Upper lobe of left lung (tissue), 6 donors: ENCODE measurements around the gene VCAM1. TPM values are rescaled to one million over a fixed set of nuclear protein-coding genes. Genes with fewer than 3 reads are reported as not detected.

Experiments
- ATAC-seq, 2 donors: fragments of 200-7000 bp; cut with Tn5 transposase; one replicate each; pipeline ENCODE4 v1.9.1; 2022; ENCODE audit warnings: mild to moderate bottlenecking in 2 of 2, moderate library complexity in 2 of 2; ENCODE audit not compliant: low FRiP score in 2 of 2
- DNase-seq, 2 donors: peaks; one replicate each; pipeline ENCODE4 v3.0.0-alpha.2; 2019 to 2020
- H3K27ac ChIP-seq, 4 donors: fragments of 200-600 bp; sonication (generic); one replicate each; pipeline ENCODE4 v1.5.1; 2016 to 2019
- H3K27me3 ChIP-seq, 4 donors: fragments of 200-600 bp; sonication (generic); one replicate each; pipeline ENCODE4 v1.5.1; 2017 to 2019
- H3K36me3 ChIP-seq, 4 donors: fragments of 200-600 bp; sonication (generic); one replicate each; pipeline ENCODE4 v1.5.1; 2016 to 2019
- H3K4me1 ChIP-seq, 4 donors: fragments of 200-600 bp; sonication (generic); one replicate each; pipeline ENCODE4 v1.5.1; 2018 to 2019
- H3K4me3 ChIP-seq, 4 donors: fragments of 200-600 bp; sonication (generic); one replicate each; pipeline ENCODE4 v1.5.1; 2017 to 2019; ENCODE audit warnings: mild to moderate bottlenecking in 2 of 4, moderate library complexity in 1 of 4
- H3K9me3 ChIP-seq, 4 donors: fragments of 200-600 bp; sonication (generic); one replicate each; pipeline ENCODE4 v1.5.1; 2018 to 2019
- EP300 ChIP-seq, 4 donors: sonication (generic); formaldehyde crosslinking; IDR thresholded peaks; one replicate each; pipeline ENCODE4 v1.5.1; 2017; ENCODE audit warnings: antibody characterized with exemption in 4 of 4, control low read depth in 2 of 4
- POLR2A ChIP-seq, 4 donors: fragments of 450-650 bp; IDR thresholded peaks; one replicate each; pipeline ENCODE4 v1.5.1; 2016 to 2017; ENCODE audit warnings: antibody characterized with exemption in 4 of 4, mild to moderate bottlenecking in 2 of 4
- POLR2AphosphoS5 ChIP-seq, 2 donors: sonication (generic); formaldehyde crosslinking; IDR thresholded peaks; one replicate each; pipeline ENCODE4 v1.5.1; 2017; ENCODE audit warnings: antibody characterized with exemption in 2 of 2
- WGBS, 2 donors: methylation state at CpG; one replicate each; pipeline ENCODE4 v1.1.5; 2017 to 2018; 5-methylcytosine and 5-hydroxymethylcytosine counted together
- total RNA-seq, 6 donors: library from RNA; depleted of rRNA in 4 of 6; stranded (reverse); fragments of >200 nt in 4 of 6; gene quantifications; one replicate each; pipeline versions ENCODE4 v1.1.0 to v1.2.1, GENCODE V29; 2016 to 2021
- TF ChIP-seq, protein P1 (sequence below), 6 experiments: fragments of 450-650 bp in 4 of 6; fragments of 200-600 bp in 2 of 6; sonication (generic) in 2 of 6; IDR thresholded peaks; one replicate each; pipeline ENCODE4 v1.5.1; 2016 to 2019; ENCODE audit warnings: antibody characterized with exemption in 6 of 6
- donor health status: DM: no; HTN: no; CAD: no; lungs with moderate emphysema.
- donor health status: DM: no; HTN: yes; CAD: no; lungs with severe emphysema.

The VCAM1 gene, protein sequence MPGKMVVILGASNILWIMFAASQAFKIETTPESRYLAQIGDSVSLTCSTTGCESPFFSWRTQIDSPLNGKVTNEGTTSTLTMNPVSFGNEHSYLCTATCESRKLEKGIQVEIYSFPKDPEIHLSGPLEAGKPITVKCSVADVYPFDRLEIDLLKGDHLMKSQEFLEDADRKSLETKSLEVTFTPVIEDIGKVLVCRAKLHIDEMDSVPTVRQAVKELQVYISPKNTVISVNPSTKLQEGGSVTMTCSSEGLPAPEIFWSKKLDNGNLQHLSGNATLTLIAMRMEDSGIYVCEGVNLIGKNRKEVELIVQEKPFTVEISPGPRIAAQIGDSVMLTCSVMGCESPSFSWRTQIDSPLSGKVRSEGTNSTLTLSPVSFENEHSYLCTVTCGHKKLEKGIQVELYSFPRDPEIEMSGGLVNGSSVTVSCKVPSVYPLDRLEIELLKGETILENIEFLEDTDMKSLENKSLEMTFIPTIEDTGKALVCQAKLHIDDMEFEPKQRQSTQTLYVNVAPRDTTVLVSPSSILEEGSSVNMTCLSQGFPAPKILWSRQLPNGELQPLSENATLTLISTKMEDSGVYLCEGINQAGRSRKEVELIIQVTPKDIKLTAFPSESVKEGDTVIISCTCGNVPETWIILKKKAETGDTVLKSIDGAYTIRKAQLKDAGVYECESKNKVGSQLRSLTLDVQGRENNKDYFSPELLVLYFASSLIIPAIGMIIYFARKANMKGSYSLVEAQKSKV
- total RNA-seq, result 10 to 100 TPM in 1 of 6 donors, 1 to 10 TPM in 5; 1.0 to 12.5 (median 3.2) TPM

DNA sequence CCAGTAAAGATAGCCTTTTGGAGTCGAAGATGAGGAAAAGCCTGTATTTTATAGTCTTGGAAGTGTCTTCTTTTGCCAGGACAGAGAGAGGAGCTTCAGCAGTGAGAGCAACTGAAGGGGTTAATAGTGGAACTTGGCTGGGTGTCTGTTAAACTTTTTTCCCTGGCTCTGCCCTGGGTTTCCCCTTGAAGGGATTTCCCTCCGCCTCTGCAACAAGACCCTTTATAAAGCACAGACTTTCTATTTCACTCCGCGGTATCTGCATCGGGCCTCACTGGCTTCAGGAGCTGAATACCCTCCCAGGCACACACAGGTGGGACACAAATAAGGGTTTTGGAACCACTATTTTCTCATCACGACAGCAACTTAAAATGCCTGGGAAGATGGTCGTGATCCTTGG is at the start of gene VCAM1:
VCAM1 (plus strand) TSS at position 253 of the 400 bp plus-strand sequence; CDS start at position 372, 119 bp downstream.
- DNase-seq, result no peak
- ATAC-seq, result no peak
- H3K4me1 ChIP-seq, result no peaks in the 10 kb centered on the region
- no peaks in the 10 kb centered on the region for H3K36me3 ChIP-seq
- TF ChIP-seq EP300 (IDR thresholded peaks at IDR 0.05) (no peak), POLR2A (IDR thresholded peaks at IDR 0.05) (no peak), POLR2AphosphoS5 (IDR thresholded peaks at IDR 0.05) (no peak)
- TF ChIP-seq, protein P1, sequence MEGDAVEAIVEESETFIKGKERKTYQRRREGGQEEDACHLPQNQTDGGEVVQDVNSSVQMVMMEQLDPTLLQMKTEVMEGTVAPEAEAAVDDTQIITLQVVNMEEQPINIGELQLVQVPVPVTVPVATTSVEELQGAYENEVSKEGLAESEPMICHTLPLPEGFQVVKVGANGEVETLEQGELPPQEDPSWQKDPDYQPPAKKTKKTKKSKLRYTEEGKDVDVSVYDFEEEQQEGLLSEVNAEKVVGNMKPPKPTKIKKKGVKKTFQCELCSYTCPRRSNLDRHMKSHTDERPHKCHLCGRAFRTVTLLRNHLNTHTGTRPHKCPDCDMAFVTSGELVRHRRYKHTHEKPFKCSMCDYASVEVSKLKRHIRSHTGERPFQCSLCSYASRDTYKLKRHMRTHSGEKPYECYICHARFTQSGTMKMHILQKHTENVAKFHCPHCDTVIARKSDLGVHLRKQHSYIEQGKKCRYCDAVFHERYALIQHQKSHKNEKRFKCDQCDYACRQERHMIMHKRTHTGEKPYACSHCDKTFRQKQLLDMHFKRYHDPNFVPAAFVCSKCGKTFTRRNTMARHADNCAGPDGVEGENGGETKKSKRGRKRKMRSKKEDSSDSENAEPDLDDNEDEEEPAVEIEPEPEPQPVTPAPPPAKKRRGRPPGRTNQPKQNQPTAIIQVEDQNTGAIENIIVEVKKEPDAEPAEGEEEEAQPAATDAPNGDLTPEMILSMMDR (IDR thresholded peaks at IDR 0.05), result no peak
- no peaks in the 10 kb centered on the region for H3K27me3 ChIP-seq
- WGBS, 2 donors, result 33 to 53% methylated on average over 7 of the region's 7 CpGs
- no peak within 1 kb of the TSS for H3K27ac ChIP-seq
- H3K4me3 ChIP-seq, result peak within 1 kb of the TSS in 2 of 4 donors; percentile 19 to 26
- H3K9me3 ChIP-seq, result no peaks in the 10 kb centered on the region

DNA sequence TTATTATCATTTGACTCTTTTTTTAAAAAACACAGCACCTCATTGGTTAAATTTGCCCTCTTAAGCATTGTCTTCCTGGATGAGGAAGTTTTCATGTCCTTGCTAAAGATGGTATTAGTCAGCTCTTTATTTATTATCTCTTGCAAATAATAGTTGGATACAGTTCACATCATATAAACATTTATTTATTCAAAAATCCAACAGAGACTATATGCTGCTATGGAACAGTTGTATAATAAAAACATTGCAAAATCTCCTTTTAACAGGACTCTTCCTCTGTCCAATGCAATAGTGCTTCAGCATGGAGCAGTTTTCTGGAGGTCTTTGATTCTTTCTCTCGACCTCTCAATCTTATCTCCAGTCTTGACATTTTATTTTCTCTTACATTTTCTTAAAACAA is 49.5 kb upstream of the VCAM1 start:
- no peak for DNase-seq
- H3K4me1 ChIP-seq, result no peaks in the 10 kb centered on the region
- H3K9me3 ChIP-seq, result no peaks in the 10 kb centered on the region
- no peak overlapping the region for H3K27ac ChIP-seq
- ATAC-seq, result no peak
- no peak overlapping the region for H3K4me3 ChIP-seq
- H3K27me3 ChIP-seq, result no peaks in the 10 kb centered on the region
- WGBS, 2 donors, result 57 to 60% methylated on average over 1 of the region's 1 CpG
- TF ChIP-seq POLR2A (IDR thresholded peaks at IDR 0.05), result no peak
- no peak for TF ChIP-seq POLR2AphosphoS5 (IDR thresholded peaks at IDR 0.05)
- H3K36me3 ChIP-seq, result no peaks in the 10 kb centered on the region

DNA sequence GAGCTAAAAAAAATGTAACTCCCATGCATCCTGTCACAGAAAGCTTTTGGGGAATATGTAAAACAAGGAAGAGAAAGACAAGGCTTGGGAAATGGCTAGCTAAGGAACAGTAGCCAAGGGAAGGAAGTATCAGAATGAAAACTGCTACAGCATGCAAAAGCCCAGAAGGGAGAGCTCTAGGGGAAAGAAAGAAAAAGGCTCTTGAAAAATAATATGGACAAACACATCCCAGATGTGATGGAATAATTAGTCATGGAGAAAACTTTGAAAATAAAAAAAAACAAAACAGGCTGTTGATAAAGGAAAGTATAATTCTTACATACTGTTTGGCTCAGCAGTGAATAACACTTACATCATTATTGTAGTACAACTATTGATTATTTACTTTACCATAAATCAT is 47.9 kb upstream of the VCAM1 start:
- Histone ChIP-seq H3K9me3 (no peaks in the 10 kb centered on the region), H3K27ac (no peak overlapping the region), H3K4me1 (no peaks in the 10 kb centered on the region), H3K36me3 (no peaks in the 10 kb centered on the region), H3K4me3 (no peak overlapping the region), H3K27me3 (no peaks in the 10 kb centered on the region)
- no peak for DNase-seq
- TF ChIP-seq POLR2A (IDR thresholded peaks at IDR 0.05) (no peak), EP300 (IDR thresholded peaks at IDR 0.05) (no peak), POLR2AphosphoS5 (IDR thresholded peaks at IDR 0.05) (no peak)
- TF ChIP-seq, protein P1 (IDR thresholded peaks at IDR 0.05), result no peak
- no peak for ATAC-seq

DNA sequence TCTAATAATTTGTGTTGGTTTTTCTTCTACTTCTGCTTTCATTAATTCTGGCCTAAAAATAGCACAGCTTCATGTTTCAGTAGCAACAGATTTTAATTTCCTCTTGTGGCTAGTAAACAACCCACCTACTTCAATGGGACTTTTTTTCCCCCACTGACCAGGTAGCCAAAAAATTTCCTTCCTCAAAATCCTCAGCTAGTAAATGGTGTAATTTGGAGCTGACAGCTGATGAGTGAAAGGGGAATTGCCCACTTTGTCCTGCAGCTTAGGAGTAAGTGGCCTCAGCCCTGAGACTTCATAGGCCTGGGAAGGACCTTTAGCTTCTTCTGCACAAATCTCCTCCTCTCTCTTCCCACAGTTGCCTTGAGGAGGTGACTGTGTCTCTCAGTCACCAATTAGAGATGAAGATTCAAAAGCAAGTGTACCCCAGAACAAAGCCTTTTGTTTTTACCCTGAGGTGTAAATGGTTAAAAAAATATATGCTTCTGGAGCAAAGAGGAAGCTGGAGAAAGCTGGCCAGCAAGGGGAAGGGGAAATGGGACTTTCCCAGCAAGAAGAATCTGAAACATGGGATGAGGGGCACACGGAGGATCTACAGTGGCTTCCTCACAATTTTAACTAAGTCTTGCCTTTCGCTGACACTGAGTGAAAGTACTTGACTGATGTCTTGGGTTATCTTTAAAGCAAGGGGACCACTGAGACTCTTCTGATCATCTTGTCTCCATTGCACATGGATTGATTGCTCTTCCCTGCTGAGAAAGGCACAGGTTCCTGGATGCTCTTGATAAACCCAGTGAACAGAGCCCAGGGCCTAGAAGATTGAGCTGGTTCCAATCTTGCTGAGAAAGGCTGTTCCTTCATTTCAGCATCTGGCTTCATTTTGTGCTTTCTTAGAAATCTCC is 35.8 kb upstream of the VCAM1 start:
- Histone ChIP-seq H3K36me3 (no peaks in the 10 kb centered on the region), H3K9me3 (no peaks in the 10 kb centered on the region), H3K27ac (no peak overlapping the region), H3K4me1 (no peaks in the 10 kb centered on the region), H3K27me3 (no peaks in the 10 kb centered on the region), H3K4me3 (no peak overlapping the region)
- WGBS, 2 donors, result 52 to 53% methylated on average over 2 of the region's 2 CpGs
- DNase-seq (no peak), ATAC-seq (no peak)
- TF ChIP-seq, protein P1 (IDR thresholded peaks at IDR 0.05), result no peak

DNA sequence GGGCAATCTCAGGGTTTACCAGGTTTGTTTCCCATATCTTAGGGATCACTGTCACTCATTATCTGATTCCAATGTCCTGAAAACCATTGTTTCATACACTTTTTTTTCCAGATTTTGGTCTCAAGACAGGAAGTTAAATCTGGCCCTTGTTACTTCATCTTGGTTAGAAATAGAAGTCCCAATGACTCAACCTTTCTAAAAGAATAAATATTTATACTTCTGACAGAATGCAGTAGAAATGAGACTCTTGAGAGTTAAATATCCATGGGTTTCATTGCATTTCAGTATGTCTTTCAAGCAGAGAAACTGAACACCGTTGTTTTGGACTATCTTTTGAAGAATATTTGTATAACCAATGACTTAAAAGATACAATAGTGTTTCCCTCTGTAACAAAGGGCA is 19.8 kb upstream of the VCAM1 start:
- H3K4me3 ChIP-seq, result no peak overlapping the region
- H3K27ac ChIP-seq, result no peak overlapping the region
- H3K27me3 ChIP-seq, result no peaks in the 10 kb centered on the region
- 29 to 46% methylated on average over 1 of the region's 1 CpG for WGBS, 2 donors
- H3K4me1 ChIP-seq, result no peaks in the 10 kb centered on the region
- no peaks in the 10 kb centered on the region for H3K9me3 ChIP-seq
- no peak for ATAC-seq
- H3K36me3 ChIP-seq, result no peaks in the 10 kb centered on the region
- DNase-seq, result no peak
- TF ChIP-seq POLR2A (IDR thresholded peaks at IDR 0.05) (no peak), POLR2AphosphoS5 (IDR thresholded peaks at IDR 0.05) (no peak), EP300 (IDR thresholded peaks at IDR 0.05) (no peak)
- TF ChIP-seq, protein P1 (IDR thresholded peaks at IDR 0.05), result no peak
